NCI-H446 treated with DMSO at 0.1 percent for 48 hours (cell line): ENCODE results near the gene B3GALT6.
"Not testable (repeated sequence)": the region's sequence is repeated elsewhere in the genome, so short reads cannot be mapped to it uniquely, and the experiment has no call there.

ENCODE experiments used
- DNase-seq: peaks from one replicate; lab custom pipeline; 2025; lab: John Stamatoyannopoulos, UW

Gene B3GALT6

GRCh38 chr1:1232208-1232795 is at the start of gene B3GALT6:
B3GALT6 (plus strand) TSS chr1:1232237; CDS start chr1:1232279, 42 bp downstream.
- DNase-seq = no peak

GRCh38 chr1:1182491-1183220 is 49.4 kb upstream of the B3GALT6 start:
- no peak for DNase-seq

- DNase-seq = no peak
These were observed 48.8 kb upstream of the B3GALT6 start for GRCh38 chr1:1183221-1183747.

GRCh38 chr1:1183833-1184775 is 47.9 kb upstream of the B3GALT6 start:
- no peak for DNase-seq

- DNase-seq = no peak
These were observed 46.8 kb upstream of the B3GALT6 start for GRCh38 chr1:1185101-1185765.

DNA sequence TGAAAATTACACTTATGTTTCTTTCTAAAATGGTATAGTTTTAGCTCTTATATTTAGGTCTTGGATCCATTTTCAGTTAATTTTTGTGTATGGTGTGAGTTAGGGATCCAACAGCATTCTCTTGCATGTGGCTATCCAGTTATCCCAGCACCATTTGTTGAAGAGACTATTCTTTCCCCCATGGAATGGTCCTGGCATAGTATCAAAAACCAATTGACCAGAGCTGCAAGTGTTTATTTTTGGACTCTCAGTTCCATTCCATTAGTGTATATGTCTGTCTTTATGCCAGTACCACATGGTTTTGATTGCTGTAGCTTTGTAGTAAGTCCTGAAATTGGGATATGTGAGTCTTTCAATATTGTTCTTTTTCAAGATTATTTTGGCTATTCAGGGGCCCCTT is 44.1 kb upstream of the B3GALT6 start:
- no peak for DNase-seq

DNA sequence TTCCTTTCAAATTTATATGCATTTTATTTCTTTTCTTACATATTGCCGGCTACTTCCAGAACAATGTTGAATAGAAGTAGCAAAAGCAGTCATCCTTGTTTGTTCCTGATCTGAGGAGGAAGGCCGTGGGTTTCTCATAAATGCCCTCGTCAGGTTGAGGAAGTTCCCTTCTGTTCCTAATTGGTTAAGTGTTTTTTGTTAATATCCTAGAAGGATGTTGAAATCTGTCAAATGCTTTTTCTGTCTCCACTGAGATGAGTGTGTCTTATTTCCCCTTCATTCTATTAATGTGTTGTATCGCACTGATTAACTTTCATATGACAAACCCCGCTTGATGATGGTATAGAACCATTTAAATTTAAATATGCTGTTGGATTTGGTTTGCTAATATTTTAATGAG is 42.9 kb upstream of the B3GALT6 start:
- no peak for DNase-seq

GRCh38 chr1:1191734-1192133 is 40.3 kb upstream of the B3GALT6 start:
- DNase-seq = no peak

- no peak for DNase-seq
These were observed 37.3 kb upstream of the B3GALT6 start for GRCh38 chr1:1194723-1195122.

- DNase-seq = not testable (repeated sequence)
These were observed 36.3 kb upstream of the B3GALT6 start for GRCh38 chr1:1195726-1196125.

DNA sequence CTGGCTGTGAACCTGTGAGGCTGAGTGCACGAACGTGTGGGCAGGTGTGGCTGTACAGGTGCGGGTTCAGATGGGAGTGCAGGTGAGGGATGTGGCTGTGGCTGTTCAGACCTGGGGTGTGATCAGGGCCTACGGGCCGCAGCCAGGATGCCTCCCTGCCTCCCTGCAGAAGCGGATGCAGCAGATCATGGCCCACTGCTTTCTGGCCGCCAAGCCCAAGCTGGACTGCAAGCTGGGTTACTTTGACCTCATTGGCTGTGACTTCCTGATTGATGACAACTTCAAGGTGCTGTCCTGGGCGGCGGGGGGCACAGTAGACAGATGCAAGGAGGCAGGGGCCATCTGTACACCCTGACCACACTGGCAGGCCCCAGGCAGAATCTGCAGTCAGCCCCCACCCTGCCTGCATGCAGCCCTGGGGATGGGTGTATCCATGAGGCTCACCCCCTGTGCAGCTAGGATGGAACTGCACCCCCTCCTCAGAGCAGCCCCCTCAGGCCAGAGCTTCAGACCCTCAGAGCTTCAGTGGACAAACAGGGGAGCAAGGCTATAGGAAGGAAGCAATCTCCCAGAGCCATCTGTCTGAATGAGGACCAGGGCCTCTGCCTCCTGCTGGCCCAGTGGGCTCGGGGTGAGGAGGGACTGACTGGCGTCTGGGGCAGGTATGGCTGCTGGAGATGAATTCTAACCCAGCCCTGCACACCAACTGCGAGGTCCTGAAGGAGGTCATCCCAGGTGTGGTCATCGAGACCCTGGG is 35.4 kb upstream of the B3GALT6 start:
- DNase-seq = no peak

GRCh38 chr1:1197188-1197500 is 34.9 kb upstream of the B3GALT6 start:
- DNase-seq = no peak

DNA sequence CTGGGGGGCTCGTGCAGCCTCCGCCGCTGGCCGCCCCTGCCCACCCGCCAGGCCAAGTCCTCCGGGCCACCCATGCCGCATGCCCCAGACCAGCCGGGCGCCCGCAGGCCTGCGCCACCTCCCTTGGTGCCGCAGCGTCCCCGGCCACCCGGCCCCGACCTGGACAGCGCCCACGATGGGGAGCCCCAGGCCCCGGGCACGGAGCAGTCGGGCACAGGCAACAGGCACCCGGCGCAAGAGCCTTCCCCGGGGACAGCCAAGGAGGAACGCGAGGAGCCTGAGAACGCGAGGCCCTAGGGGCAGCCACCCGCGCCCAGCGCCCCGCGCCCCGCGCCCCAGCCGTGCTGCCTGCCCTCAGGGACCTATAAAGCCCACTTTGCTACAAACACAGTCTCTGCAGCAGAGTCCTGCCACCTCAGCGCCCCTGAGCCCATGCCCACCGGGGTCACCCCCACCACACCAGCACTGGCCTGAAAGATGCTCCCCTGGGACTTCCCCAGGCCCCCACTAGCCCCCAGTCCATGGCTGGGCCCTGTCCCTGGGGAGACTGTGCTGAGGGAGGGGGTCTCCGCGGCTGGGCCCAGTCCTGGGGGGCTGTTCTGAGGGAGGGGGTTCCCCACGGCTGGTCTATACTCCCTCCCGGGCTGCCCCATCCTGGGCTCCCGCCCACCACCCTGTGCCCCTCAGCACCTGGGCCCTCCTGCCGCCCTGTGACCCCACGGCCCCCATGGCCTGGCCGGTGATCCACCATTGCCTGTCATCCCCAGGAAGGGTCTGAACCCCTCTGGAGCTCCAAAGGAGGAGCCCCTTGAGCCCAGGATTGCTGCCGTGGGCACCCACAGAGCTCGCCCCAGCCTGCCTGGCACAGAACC is 34.2 kb upstream of the B3GALT6 start:
- DNase-seq = no peak

GRCh38 chr1:1198423-1199140 is 33.5 kb upstream of the B3GALT6 start:
- DNase-seq = no peak

- DNase-seq = no peak
These were observed 32.7 kb upstream of the B3GALT6 start for GRCh38 chr1:1199141-1199960.

- DNase-seq = no peak
These were observed 31.8 kb upstream of the B3GALT6 start for GRCh38 chr1:1199961-1200875.
